IMR-90 (cell line): ENCODE measurements around the gene TMEM129.

ENCODE experiments used
- CEBPB ChIP-seq: IDR thresholded peaks from 2 replicates; pipeline ENCODE4 v1.6.1; 2012; ENCODE audit warnings: low read depth, low read length, improper control_type of control experiment
- POLR2A ChIP-seq: IDR thresholded peaks from 2 replicates; pipeline ENCODE4 v1.6.1; 2012; ENCODE audit warnings: mild to moderate bottlenecking, low read depth, low read length
- RAD21 ChIP-seq: IDR thresholded peaks from 2 replicates; pipeline ENCODE4 v1.6.1; 2012; ENCODE audit warnings: low read length, improper control_type of control experiment
- TF ChIP-seq, protein P1 (sequence below): conservative IDR thresholded peaks from 2 replicates; pipeline ENCODE4 v1.5.1; 2012; ENCODE audit warnings: mild to moderate bottlenecking, low read depth, low read length, improper control_type of control experiment
- TF ChIP-seq, protein P2 (sequence below): fragments of 150-350 bp; IDR thresholded peaks from 2 replicates; pipeline ENCODE4 v1.6.1; 2017; ENCODE audit warnings: mild to moderate bottlenecking, antibody characterized with exemption, low read length, low read depth

DNA sequence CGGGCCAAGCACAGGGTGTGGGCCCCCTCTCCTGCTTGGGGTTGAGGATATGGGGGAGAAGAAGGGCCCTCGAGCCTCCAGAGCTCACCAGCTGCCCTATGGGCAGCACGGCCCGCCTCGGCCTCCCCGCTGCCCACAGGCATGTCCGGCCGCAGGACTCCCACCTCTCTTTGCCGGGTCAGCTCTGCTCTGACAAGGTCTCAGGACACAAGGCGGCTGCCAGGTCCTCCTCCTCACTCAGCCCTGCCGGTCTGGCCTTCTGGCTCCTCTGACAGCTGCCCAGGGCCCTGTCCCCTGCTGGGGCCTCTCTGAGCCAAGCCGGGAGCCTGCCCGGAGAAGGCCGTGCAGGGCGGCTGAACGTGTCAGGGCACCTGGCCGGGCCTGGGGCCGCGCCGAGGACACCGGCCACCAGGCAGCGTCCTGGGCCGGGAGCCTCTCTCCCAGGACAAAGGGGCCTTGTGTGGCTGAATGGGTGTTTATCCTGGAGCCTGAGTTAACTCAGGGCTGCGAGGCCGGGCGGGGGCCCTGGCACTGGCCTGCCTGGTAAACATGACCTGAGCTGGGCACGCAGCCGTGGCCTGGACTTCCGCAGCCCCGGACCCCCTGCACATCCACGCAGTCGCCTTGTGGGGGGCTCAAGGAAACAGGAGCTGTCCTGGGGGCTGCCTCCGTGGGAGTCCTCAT lies 25.9 kb upstream of the TMEM129 start:
- TF ChIP-seq, protein P1, sequence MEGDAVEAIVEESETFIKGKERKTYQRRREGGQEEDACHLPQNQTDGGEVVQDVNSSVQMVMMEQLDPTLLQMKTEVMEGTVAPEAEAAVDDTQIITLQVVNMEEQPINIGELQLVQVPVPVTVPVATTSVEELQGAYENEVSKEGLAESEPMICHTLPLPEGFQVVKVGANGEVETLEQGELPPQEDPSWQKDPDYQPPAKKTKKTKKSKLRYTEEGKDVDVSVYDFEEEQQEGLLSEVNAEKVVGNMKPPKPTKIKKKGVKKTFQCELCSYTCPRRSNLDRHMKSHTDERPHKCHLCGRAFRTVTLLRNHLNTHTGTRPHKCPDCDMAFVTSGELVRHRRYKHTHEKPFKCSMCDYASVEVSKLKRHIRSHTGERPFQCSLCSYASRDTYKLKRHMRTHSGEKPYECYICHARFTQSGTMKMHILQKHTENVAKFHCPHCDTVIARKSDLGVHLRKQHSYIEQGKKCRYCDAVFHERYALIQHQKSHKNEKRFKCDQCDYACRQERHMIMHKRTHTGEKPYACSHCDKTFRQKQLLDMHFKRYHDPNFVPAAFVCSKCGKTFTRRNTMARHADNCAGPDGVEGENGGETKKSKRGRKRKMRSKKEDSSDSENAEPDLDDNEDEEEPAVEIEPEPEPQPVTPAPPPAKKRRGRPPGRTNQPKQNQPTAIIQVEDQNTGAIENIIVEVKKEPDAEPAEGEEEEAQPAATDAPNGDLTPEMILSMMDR = no peak
- TF ChIP-seq POLR2A (no peak), RAD21 (no peak), CEBPB (no peak)
- TF ChIP-seq, protein P2, sequence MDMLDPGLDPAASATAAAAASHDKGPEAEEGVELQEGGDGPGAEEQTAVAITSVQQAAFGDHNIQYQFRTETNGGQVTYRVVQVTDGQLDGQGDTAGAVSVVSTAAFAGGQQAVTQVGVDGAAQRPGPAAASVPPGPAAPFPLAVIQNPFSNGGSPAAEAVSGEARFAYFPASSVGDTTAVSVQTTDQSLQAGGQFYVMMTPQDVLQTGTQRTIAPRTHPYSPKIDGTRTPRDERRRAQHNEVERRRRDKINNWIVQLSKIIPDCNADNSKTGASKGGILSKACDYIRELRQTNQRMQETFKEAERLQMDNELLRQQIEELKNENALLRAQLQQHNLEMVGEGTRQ = no peak
